ENCODE results near the gene ZDHHC23. TPM values are rescaled to one million over a fixed set of nuclear protein-coding genes. Genes with fewer than 3 reads are reported as not detected.

Gene ZDHHC23
- total and polyA plus RNA-seq, 4 donors = 2.9 to 14.9 (median 5.5) TPM

GRCh38 chr3:113927556-113927955 lies 20.3 kb upstream of the ZDHHC23 start:
- WGBS, 2 donors = 47 to 69% methylated on average over 5 of the region's 5 CpGs
- Histone ChIP-seq H3K36me3 (ENCODE audit: control insufficient read depth in 4 of 4, insufficient read depth in 4 of 4, low read length in 4 of 4) (no peaks in the 10 kb centered on the region), H3K27me3 (ENCODE audit: control insufficient read depth in 3 of 3, insufficient read depth in 3 of 3, low read length in 2 of 3) (no peaks in the 10 kb centered on the region), H3K4me3 (no peak overlapping the region), H3K4me1 (ENCODE audit: control insufficient read depth in 5 of 5, insufficient read depth in 5 of 5, low read length in 5 of 5) (no peaks in the 10 kb centered on the region), H3K9me3 (ENCODE audit: control insufficient read depth in 4 of 4, insufficient read depth in 3 of 4, low read length in 3 of 4) (peaks cover 0 to 15% (median 2%) of the 10 kb centered on the region in 4 donors), H3K9ac (ENCODE audit: insufficient read depth in 1 of 2, low read length in 2 of 2) (no peak overlapping the region), H3K27ac (ENCODE audit: low read depth in 1 of 2, low read length in 1 of 2) (no peak overlapping the region)
- DNase-seq (no peak), ATAC-seq (ENCODE audit: insufficient read depth, low FRiP score) (no peak)
- no peak for TF ChIP-seq CTCF (IDR thresholded peaks at IDR 0.05; ENCODE audit: control extremely low read depth, extremely low read depth)

GRCh38 chr3:113946831-113947230 lies 982 bp upstream of the ZDHHC23 start:
- no peak for DNase-seq
- H3K27ac ChIP-seq (ENCODE audit: low read depth in 1 of 2, low read length in 1 of 2) = no peak overlapping the region
- 80 to 83% methylated on average over 7 of the region's 7 CpGs for WGBS, 2 donors
- no peak for ATAC-seq (ENCODE audit: insufficient read depth, low FRiP score)
- no peak for TF ChIP-seq CTCF (IDR thresholded peaks at IDR 0.05; ENCODE audit: control extremely low read depth, extremely low read depth)
- H3K4me3 ChIP-seq = no peak overlapping the region
- peaks cover 0 to 16% (median 9%) of the 10 kb centered on the region in 3 donors for H3K27me3 ChIP-seq (ENCODE audit: control insufficient read depth in 3 of 3, insufficient read depth in 3 of 3, low read length in 2 of 3)
- peaks cover 0 to 9% (median 0%) of the 10 kb centered on the region in 5 donors for H3K4me1 ChIP-seq (ENCODE audit: control insufficient read depth in 5 of 5, insufficient read depth in 5 of 5, low read length in 5 of 5)
- no peaks in the 10 kb centered on the region for H3K9me3 ChIP-seq (ENCODE audit: control insufficient read depth in 4 of 4, insufficient read depth in 3 of 4, low read length in 3 of 4)
- H3K9ac ChIP-seq (ENCODE audit: insufficient read depth in 1 of 2, low read length in 2 of 2) = peak overlapping the region; percentile 61 to 82
- H3K36me3 ChIP-seq (ENCODE audit: control insufficient read depth in 4 of 4, insufficient read depth in 4 of 4, low read length in 4 of 4) = peaks cover 0 to 4% (median 0%) of the 10 kb centered on the region in 4 donors

GRCh38 chr3:113948015-113948917 lies 453 bp downstream of the ZDHHC23 start:
- no peaks in the 10 kb centered on the region for H3K36me3 ChIP-seq (ENCODE audit: control insufficient read depth in 4 of 4, insufficient read depth in 4 of 4, low read length in 4 of 4)
- ATAC-seq (ENCODE audit: insufficient read depth, low FRiP score) (peak; percentile 50), DNase-seq (peak; percentile 10 to 27 (median 24))
- peak overlapping the region; percentile 82 for H3K4me3 ChIP-seq
- peak overlapping the region in 1 of 2 donors; percentile 71 for H3K27ac ChIP-seq (ENCODE audit: low read depth in 1 of 2, low read length in 1 of 2)
- no peak overlapping the region for H3K9ac ChIP-seq (ENCODE audit: insufficient read depth in 1 of 2, low read length in 2 of 2)
- peaks cover 0 to 16% (median 9%) of the 10 kb centered on the region in 3 donors for H3K27me3 ChIP-seq (ENCODE audit: control insufficient read depth in 3 of 3, insufficient read depth in 3 of 3, low read length in 2 of 3)
- WGBS, 2 donors = 3 to 5% methylated on average over 53 to 65 of the region's 65 CpGs
- no peaks in the 10 kb centered on the region for H3K9me3 ChIP-seq (ENCODE audit: control insufficient read depth in 4 of 4, insufficient read depth in 3 of 4, low read length in 3 of 4)
- no peak for TF ChIP-seq CTCF (IDR thresholded peaks at IDR 0.05; ENCODE audit: control extremely low read depth, extremely low read depth)
- H3K4me1 ChIP-seq (ENCODE audit: control insufficient read depth in 5 of 5, insufficient read depth in 5 of 5, low read length in 5 of 5) = peaks cover 0 to 9% (median 0%) of the 10 kb centered on the region in 5 donors

Data from lung (tissue), 12 donors.